KMS-11 (cell line): ENCODE measurements around the gene ITM2C.

Source experiments
- H2AFZ ChIP-seq: fragments of 200-600 bp; sonication (generic); 2 replicates; pipeline ENCODE4 v1.6.1; 2016; ENCODE audit warnings: antibody characterized with exemption, mixed run types, low read depth
- H3K27ac ChIP-seq: fragments of 200-600 bp; sonication (generic); 2 replicates; pipeline ENCODE4 v1.6.1; 2016; ENCODE audit warnings: mild to moderate bottlenecking, mixed run types
- H3K27me3 ChIP-seq: fragments of 200-600 bp; sonication (generic); 2 replicates; pipeline ENCODE4 v1.6.1; 2017; ENCODE audit warnings: mild to moderate bottlenecking, low read depth, mixed run types, moderate library complexity; ENCODE audit not compliant: insufficient read depth
- H3K36me3 ChIP-seq: fragments of 200-600 bp; sonication (generic); 2 replicates; pipeline ENCODE4 v1.6.1; 2017; ENCODE audit warnings: mild to moderate bottlenecking, mixed run types; ENCODE audit not compliant: insufficient read depth
- H3K4me1 ChIP-seq: fragments of 200-600 bp; sonication (generic); 2 replicates; pipeline ENCODE4 v1.6.1; 2016; ENCODE audit warnings: mild to moderate bottlenecking, low read depth, mixed run types; ENCODE audit not compliant: poor library complexity, severe bottlenecking
- H3K4me2 ChIP-seq: fragments of 200-600 bp; sonication (generic); 2 replicates; pipeline ENCODE4 v1.7.0; 2016; ENCODE audit warnings: mild to moderate bottlenecking, mixed run types
- H3K4me3 ChIP-seq: fragments of 200-600 bp; sonication (generic); IDR thresholded peaks from 2 replicates; pipeline ENCODE4 v1.6.1; 2017; ENCODE audit warnings: low read depth, low read length, mixed read lengths; ENCODE audit not compliant: insufficient read depth
- H3K79me2 ChIP-seq: fragments of 200-600 bp; sonication (generic); 2 replicates; pipeline ENCODE4 v1.6.1; 2016; ENCODE audit warnings: low read depth, mixed run types; ENCODE audit not compliant: insufficient read depth
- H3K9ac ChIP-seq: fragments of 200-600 bp; sonication (generic); 2 replicates; pipeline ENCODE4 v1.6.1; 2016; ENCODE audit warnings: mild to moderate bottlenecking, mixed run types
- H4K20me1 ChIP-seq: fragments of 200-600 bp; sonication (generic); 2 replicates; pipeline ENCODE4 v1.6.1; 2016; ENCODE audit warnings: mild to moderate bottlenecking, mixed run types; ENCODE audit not compliant: insufficient read depth
- CTCF ChIP-seq: fragments of 200-600 bp; sonication (generic); conservative IDR thresholded peaks from 2 replicates; pipeline ENCODE4 v1.6.1; 2017; ENCODE audit warnings: low read depth, mild to moderate bottlenecking, antibody characterized with exemption, low read length, moderate library complexity, mixed read lengths

Gene ITM2C

GRCh38 chr2:230864605-230865306 lies at the start of gene ITM2C:
Gene ITM2C (plus strand): TSS chr2:230864942. CDS start chr2:230865026, 84 bp downstream.
- Histone ChIP-seq H3K4me3 (peak within 1 kb of the TSS; percentile 67), H2AFZ (peak within 1 kb of the TSS; percentile 89), H3K36me3 (no peaks in the 10 kb centered on the region), H3K27me3 (no peaks in the 10 kb centered on the region; the same call in 1 of the 2 replicates), H3K4me2 (peak within 1 kb of the TSS; percentile 99), H3K9ac (peak within 1 kb of the TSS; percentile 86), H3K79me2 (peaks cover 56% of the 10 kb centered on the region), H3K4me1 (peaks cover 44% of the 10 kb centered on the region), H3K27ac (peak within 1 kb of the TSS; percentile 87), H4K20me1 (no peaks in the 10 kb centered on the region)
- TF ChIP-seq CTCF = peak; percentile 29; the same call in 1 of the 2 replicates

GRCh38 chr2:230815088-230815487 lies 49.7 kb upstream of the ITM2C start:
- no peaks in the 10 kb centered on the region for H3K4me1 ChIP-seq
- no peak overlapping the region for H3K4me2 ChIP-seq
- no peak overlapping the region for H3K9ac ChIP-seq
- no peaks in the 10 kb centered on the region; the same call in 1 of the 2 replicates for H3K36me3 ChIP-seq
- no peak overlapping the region for H3K4me3 ChIP-seq
- no peaks in the 10 kb centered on the region for H4K20me1 ChIP-seq
- H3K79me2 ChIP-seq = no peaks in the 10 kb centered on the region
- no peak overlapping the region for H2AFZ ChIP-seq
- H3K27ac ChIP-seq = no peak overlapping the region
- TF ChIP-seq CTCF = no peak
- no peaks in the 10 kb centered on the region for H3K27me3 ChIP-seq

GRCh38 chr2:230816735-230817134 lies 48.0 kb upstream of the ITM2C start:
- no peak overlapping the region for H3K27ac ChIP-seq
- no peak overlapping the region for H3K4me3 ChIP-seq
- H3K4me1 ChIP-seq = no peaks in the 10 kb centered on the region
- H3K9ac ChIP-seq = no peak overlapping the region
- H3K36me3 ChIP-seq = no peaks in the 10 kb centered on the region; the same call in 1 of the 2 replicates
- no peak overlapping the region for H3K4me2 ChIP-seq
- H2AFZ ChIP-seq = no peak overlapping the region
- H3K27me3 ChIP-seq = no peaks in the 10 kb centered on the region
- no peak for TF ChIP-seq CTCF
- H3K79me2 ChIP-seq = no peaks in the 10 kb centered on the region
- H4K20me1 ChIP-seq = no peaks in the 10 kb centered on the region

- Histone ChIP-seq H3K27ac (no peak overlapping the region), H3K4me2 (no peak overlapping the region), H3K27me3 (no peaks in the 10 kb centered on the region), H3K4me1 (no peaks in the 10 kb centered on the region), H3K36me3 (no peaks in the 10 kb centered on the region; the same call in 1 of the 2 replicates), H3K4me3 (no peak overlapping the region), H2AFZ (no peak overlapping the region), H3K79me2 (no peaks in the 10 kb centered on the region), H4K20me1 (no peaks in the 10 kb centered on the region), H3K9ac (no peak overlapping the region)
- TF ChIP-seq CTCF = no peak
Observed at GRCh38 chr2:230819433-230819832, 45.3 kb upstream of the ITM2C start.
